Measurements from ENCODE around the gene KRTAP5-11. TPM values are rescaled to one million over a fixed set of nuclear protein-coding genes. Genes with fewer than 3 reads are reported as not detected.

The KRTAP5-11 gene
- total RNA-seq, 2 donors from 2014 or later: 2.9 to 5.7 TPM

GRCh38 chr11:71562120-71562519 is 20.6 kb downstream of the KRTAP5-11 start:
- H3K36me3 Mint-ChIP-seq (ENCODE audit: low read depth): peaks cover 3% of the 10 kb centered on the region
- H3K9me3 ChIP-seq (ENCODE audit: control insufficient read depth, low read length): peaks cover 26% of the 10 kb centered on the region
- no peak for DNase-seq
- peaks cover 2% of the 10 kb centered on the region for H3K4me1 Mint-ChIP-seq
- no peak overlapping the region for H3K27ac ChIP-seq (ENCODE audit: low read depth, low read length)
- no peaks in the 10 kb centered on the region for H3K27me3 ChIP-seq (ENCODE audit: control insufficient read depth, insufficient read depth, low read length, poor library complexity, severe bottlenecking)
- no peak overlapping the region for H3K4me3 ChIP-seq (ENCODE audit: low read length)
- H3K27ac Mint-ChIP-seq: no peak overlapping the region
- H3K36me3 ChIP-seq (ENCODE audit: control insufficient read depth, insufficient read depth, low read length): no peaks in the 10 kb centered on the region
- TF ChIP-seq CTCF (conservative IDR thresholded peaks at IDR 0.05): no peak
- no peak overlapping the region for H3K4me3 Mint-ChIP-seq
- H3K27me3 Mint-ChIP-seq (ENCODE audit: insufficient read depth): peaks cover 9% of the 10 kb centered on the region
- no peak overlapping the region for H3K9ac ChIP-seq (ENCODE audit: extremely low read depth, low read length, poor library complexity, severe bottlenecking)
- H3K9me3 Mint-ChIP-seq: peaks cover 43% of the 10 kb centered on the region
- no peaks in the 10 kb centered on the region for H3K4me1 ChIP-seq (ENCODE audit: control insufficient read depth, insufficient read depth, low read length)

- H3K4me3 Mint-ChIP-seq: no peak overlapping the region
- no peak for DNase-seq
- H3K36me3 Mint-ChIP-seq (ENCODE audit: low read depth): peaks cover 3% of the 10 kb centered on the region
- H3K27me3 Mint-ChIP-seq (ENCODE audit: insufficient read depth): peaks cover 4% of the 10 kb centered on the region
- H3K4me3 ChIP-seq (ENCODE audit: low read length): no peak overlapping the region
- no peaks in the 10 kb centered on the region for H3K4me1 ChIP-seq (ENCODE audit: control insufficient read depth, insufficient read depth, low read length)
- H3K27me3 ChIP-seq (ENCODE audit: control insufficient read depth, insufficient read depth, low read length, poor library complexity, severe bottlenecking): no peaks in the 10 kb centered on the region
- no peak overlapping the region for H3K27ac ChIP-seq (ENCODE audit: low read depth, low read length)
- H3K36me3 ChIP-seq (ENCODE audit: control insufficient read depth, insufficient read depth, low read length): no peaks in the 10 kb centered on the region
- H3K9ac ChIP-seq (ENCODE audit: extremely low read depth, low read length, poor library complexity, severe bottlenecking): no peak overlapping the region
- peaks cover 44% of the 10 kb centered on the region for H3K9me3 Mint-ChIP-seq
- WGBS, 2 experiments (ENCODE audit: insufficient coverage in 1 of 2, insufficient read length in 1 of 2): 91 to 100% methylated on average over 1 of the region's 1 CpG
- peaks cover 26% of the 10 kb centered on the region for H3K9me3 ChIP-seq (ENCODE audit: control insufficient read depth, low read length)
- H3K4me1 Mint-ChIP-seq: no peaks in the 10 kb centered on the region
- no peak overlapping the region for H3K27ac Mint-ChIP-seq
- TF ChIP-seq CTCF (conservative IDR thresholded peaks at IDR 0.05): no peak
Measured at GRCh38 chr11:71558996-71559395, 23.7 kb downstream of the KRTAP5-11 start.

- Histone ChIP-seq H3K4me3 (ENCODE audit: low read length) (no peak overlapping the region), H3K36me3 (ENCODE audit: control insufficient read depth, insufficient read depth, low read length) (no peaks in the 10 kb centered on the region), H3K27me3 (ENCODE audit: control insufficient read depth, insufficient read depth, low read length, poor library complexity, severe bottlenecking) (no peaks in the 10 kb centered on the region), H3K27ac (ENCODE audit: low read depth, low read length) (no peak overlapping the region), H3K4me1 (ENCODE audit: control insufficient read depth, insufficient read depth, low read length) (no peaks in the 10 kb centered on the region), H3K9ac (ENCODE audit: extremely low read depth, low read length, poor library complexity, severe bottlenecking) (no peak overlapping the region), H3K9me3 (ENCODE audit: control insufficient read depth, low read length) (peaks cover 26% of the 10 kb centered on the region)
- TF ChIP-seq CTCF (conservative IDR thresholded peaks at IDR 0.05): no peak
- Mint-ChIP-seq H3K27me3 (ENCODE audit: insufficient read depth) (no peaks in the 10 kb centered on the region), H3K9me3 (peaks cover 42% of the 10 kb centered on the region), H3K4me3 (no peak overlapping the region), H3K27ac (no peak overlapping the region), H3K36me3 (ENCODE audit: low read depth) (peaks cover 3% of the 10 kb centered on the region), H3K4me1 (no peaks in the 10 kb centered on the region)
- DNase-seq: no peak
Measured at GRCh38 chr11:71557257-71557656, 25.4 kb downstream of the KRTAP5-11 start.
